ENCODE measurements around the gene COQ5. TPM values are rescaled to one million over a fixed set of nuclear protein-coding genes. Genes with fewer than 3 reads are reported as not detected.

COQ5 gene
- total RNA-seq, 1 donor from 2014 or later = 24.1 TPM

GRCh38 chr12:120562906-120563305 lies 33.9 kb upstream of the COQ5 start:
- Histone ChIP-seq H3K9me3 (no peaks in the 10 kb centered on the region), H3K4me3 (no peak overlapping the region), H3K27ac (no peak overlapping the region), H3K27me3 (ENCODE audit: low read depth) (no peaks in the 10 kb centered on the region), H3K36me3 (peaks cover 100% of the 10 kb centered on the region), H3K4me1 (no peaks in the 10 kb centered on the region)
- no peak for TF ChIP-seq CTCF (IDR thresholded peaks at IDR 0.05)
- DNase-seq (no peak), ATAC-seq (no peak)
- intact Hi-C loops (cut with DNase I) = no loop called here

GRCh38 chr12:120557589-120557988 lies 28.6 kb upstream of the COQ5 start:
- TF ChIP-seq CTCF (IDR thresholded peaks at IDR 0.05) = no peak
- H3K36me3 ChIP-seq = peaks cover 98% of the 10 kb centered on the region
- no peak overlapping the region for H3K4me3 ChIP-seq
- intact Hi-C loops (cut with DNase I) = no loop called here
- DNase-seq (no peak), ATAC-seq (no peak)
- no peak overlapping the region for H3K27ac ChIP-seq
- peaks cover 6% of the 10 kb centered on the region for H3K4me1 ChIP-seq
- no peaks in the 10 kb centered on the region for H3K9me3 ChIP-seq
- no peaks in the 10 kb centered on the region for H3K27me3 ChIP-seq (ENCODE audit: low read depth)

GRCh38 chr12:120554678-120555077 lies 25.7 kb upstream of the COQ5 start:
- Histone ChIP-seq H3K27ac (no peak overlapping the region), H3K27me3 (ENCODE audit: low read depth) (no peaks in the 10 kb centered on the region), H3K9me3 (no peaks in the 10 kb centered on the region), H3K4me3 (no peak overlapping the region), H3K4me1 (peaks cover 34% of the 10 kb centered on the region), H3K36me3 (peaks cover 76% of the 10 kb centered on the region)
- DNase-seq (no peak), ATAC-seq (no peak)
- intact Hi-C loops (cut with DNase I) = no loop called here
- no peak for TF ChIP-seq CTCF (IDR thresholded peaks at IDR 0.05)

GRCh38 chr12:120546050-120546386 lies 17.1 kb upstream of the COQ5 start:
- no peak overlapping the region for H3K27ac ChIP-seq
- H3K27me3 ChIP-seq (ENCODE audit: low read depth) = no peaks in the 10 kb centered on the region
- intact Hi-C loops (cut with DNase I) = no loop called here
- no peak for ATAC-seq
- peaks cover 60% of the 10 kb centered on the region for H3K36me3 ChIP-seq
- no peak for TF ChIP-seq CTCF (IDR thresholded peaks at IDR 0.05)
- peaks cover 68% of the 10 kb centered on the region for H3K4me1 ChIP-seq
- no peak overlapping the region for H3K4me3 ChIP-seq
- no peak for DNase-seq
- H3K9me3 ChIP-seq = no peaks in the 10 kb centered on the region

- no peak overlapping the region for H3K4me3 ChIP-seq
- intact Hi-C loops (cut with DNase I) = no loop called here
- no peak overlapping the region for H3K27ac ChIP-seq
- H3K4me1 ChIP-seq = peaks cover 68% of the 10 kb centered on the region
- DNase-seq (no peak), ATAC-seq (no peak)
- H3K36me3 ChIP-seq = peaks cover 61% of the 10 kb centered on the region
- no peak for TF ChIP-seq CTCF (IDR thresholded peaks at IDR 0.05)
- no peaks in the 10 kb centered on the region for H3K27me3 ChIP-seq (ENCODE audit: low read depth)
- no peaks in the 10 kb centered on the region for H3K9me3 ChIP-seq
Measured at GRCh38 chr12:120544691-120545090, 15.7 kb upstream of the COQ5 start.

GRCh38 chr12:120542166-120542565 lies 13.2 kb upstream of the COQ5 start:
- Histone ChIP-seq H3K4me1 (peaks cover 83% of the 10 kb centered on the region), H3K9me3 (no peaks in the 10 kb centered on the region), H3K4me3 (no peak overlapping the region), H3K27ac (no peak overlapping the region), H3K27me3 (ENCODE audit: low read depth) (no peaks in the 10 kb centered on the region), H3K36me3 (peaks cover 36% of the 10 kb centered on the region)
- TF ChIP-seq CTCF (IDR thresholded peaks at IDR 0.05) = no peak
- intact Hi-C loops (cut with DNase I) = no loop called here
- no peak for DNase-seq
- ATAC-seq = no peak

Data from lower lobe of right lung (tissue), 2 donors.